Epithelial cell of proximal tubule (primary cell): Measurements from ENCODE around the gene ZCCHC8. TPM values are rescaled to one million over a fixed set of nuclear protein-coding genes. Genes with fewer than 3 reads are reported as not detected.
A peak's percentile ranks its signal among the peaks of the same experiment; 100 is the strongest.
"Not testable (repeated sequence)": the region's sequence is repeated elsewhere in the genome, so short reads cannot be mapped to it uniquely, and the experiment has no call there.

ENCODE experiments used
- DNase-seq: peaks from one replicate; pipeline ENCODE4 v3.0.0-alpha.2; 2011; ENCODE audit warnings: low read depth
- H3K4me3 ChIP-seq: 2 replicates; pipeline ENCODE4 v1.5.1; 2011; ENCODE audit warnings: low read depth, mild to moderate bottlenecking, low read length
- total RNA-seq: library from RNA; depleted of rRNA; stranded (reverse); fragments of >200 nt; gene quantifications from 2 replicates; pipeline ENCODE4 v1.2.3, GENCODE V29; 2015
- TF ChIP-seq, protein P1 (sequence below): conservative IDR thresholded peaks from 2 replicates; pipeline ENCODE4 v1.5.1; 2012; ENCODE audit warnings: low read depth, mild to moderate bottlenecking, low read length

Gene ZCCHC8
- total RNA-seq, 1 donor from 2014 or later = 25.0 TPM

- H3K4me3 ChIP-seq = no peak overlapping the region
- TF ChIP-seq, protein P1, sequence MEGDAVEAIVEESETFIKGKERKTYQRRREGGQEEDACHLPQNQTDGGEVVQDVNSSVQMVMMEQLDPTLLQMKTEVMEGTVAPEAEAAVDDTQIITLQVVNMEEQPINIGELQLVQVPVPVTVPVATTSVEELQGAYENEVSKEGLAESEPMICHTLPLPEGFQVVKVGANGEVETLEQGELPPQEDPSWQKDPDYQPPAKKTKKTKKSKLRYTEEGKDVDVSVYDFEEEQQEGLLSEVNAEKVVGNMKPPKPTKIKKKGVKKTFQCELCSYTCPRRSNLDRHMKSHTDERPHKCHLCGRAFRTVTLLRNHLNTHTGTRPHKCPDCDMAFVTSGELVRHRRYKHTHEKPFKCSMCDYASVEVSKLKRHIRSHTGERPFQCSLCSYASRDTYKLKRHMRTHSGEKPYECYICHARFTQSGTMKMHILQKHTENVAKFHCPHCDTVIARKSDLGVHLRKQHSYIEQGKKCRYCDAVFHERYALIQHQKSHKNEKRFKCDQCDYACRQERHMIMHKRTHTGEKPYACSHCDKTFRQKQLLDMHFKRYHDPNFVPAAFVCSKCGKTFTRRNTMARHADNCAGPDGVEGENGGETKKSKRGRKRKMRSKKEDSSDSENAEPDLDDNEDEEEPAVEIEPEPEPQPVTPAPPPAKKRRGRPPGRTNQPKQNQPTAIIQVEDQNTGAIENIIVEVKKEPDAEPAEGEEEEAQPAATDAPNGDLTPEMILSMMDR = no peak
- DNase-seq = no peak
Measured at GRCh38 chr12:122435186-122435585, 65.5 kb downstream of the ZCCHC8 start.

- not testable (repeated sequence) for H3K4me3 ChIP-seq, DNase-seq
Measured at GRCh38 chr12:122429043-122429442, 71.7 kb downstream of the ZCCHC8 start.

- DNase-seq = no peak
Measured at GRCh38 chr12:122427403-122427802, 73.3 kb downstream of the ZCCHC8 start.

DNA sequence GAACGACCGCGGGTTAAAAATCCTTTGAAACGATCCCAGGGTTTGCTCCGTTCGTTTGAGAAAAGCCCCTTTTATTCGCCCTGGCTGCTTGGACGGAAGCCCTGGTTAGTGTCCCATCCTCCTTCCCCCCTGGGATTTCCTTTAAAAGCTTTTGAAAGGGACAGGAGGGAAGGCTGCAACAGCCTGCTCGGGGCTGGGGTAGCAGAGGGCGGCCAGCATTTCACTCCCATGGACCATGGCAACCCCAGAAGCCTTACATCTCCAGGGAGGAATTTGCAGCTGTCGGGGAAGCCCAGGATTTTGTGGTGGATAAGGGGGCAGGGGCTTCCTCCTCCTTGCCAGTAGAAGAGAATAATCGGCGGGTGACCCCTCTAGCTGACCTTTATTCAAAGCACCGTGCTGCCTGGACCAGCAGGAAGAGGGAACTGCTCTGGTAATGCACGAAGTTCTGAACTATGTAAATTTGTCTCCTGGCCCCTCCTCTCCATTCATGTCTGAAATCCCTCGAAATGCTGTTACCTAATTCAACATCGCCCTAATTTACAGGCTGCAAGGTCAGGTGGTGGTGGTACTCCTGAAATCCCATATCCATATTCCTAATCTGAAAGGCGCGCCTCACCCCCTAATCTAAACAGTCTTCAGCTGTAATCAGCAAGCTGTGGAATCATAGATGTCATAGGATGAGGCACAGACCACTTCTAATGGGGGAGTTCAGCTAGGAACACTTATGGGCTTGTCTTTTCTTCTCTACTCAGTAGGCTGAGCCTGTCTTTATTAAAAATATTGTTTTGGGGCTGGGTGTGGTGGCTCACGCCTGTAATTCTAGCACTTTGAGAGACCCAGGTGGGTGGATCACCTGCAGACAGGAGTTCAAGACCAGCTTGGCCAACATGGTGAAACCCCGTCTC is 77.2 kb downstream of the ZCCHC8 start:
- no peak for DNase-seq
- H3K4me3 ChIP-seq = peak overlapping the region; percentile 74
- TF ChIP-seq, protein P1 = no peak

More at GRCh38 chr12:122427403-122427802, 73.3 kb downstream of the ZCCHC8 start:
- H3K4me3 ChIP-seq = no peak overlapping the region
- TF ChIP-seq, protein P1 = no peak

GRCh38 chr12:122422730-122423257 is 77.9 kb downstream of the ZCCHC8 start:
- peak overlapping the region; percentile 74 for H3K4me3 ChIP-seq
- DNase-seq = no peak
- TF ChIP-seq, protein P1 = no peak

DNA sequence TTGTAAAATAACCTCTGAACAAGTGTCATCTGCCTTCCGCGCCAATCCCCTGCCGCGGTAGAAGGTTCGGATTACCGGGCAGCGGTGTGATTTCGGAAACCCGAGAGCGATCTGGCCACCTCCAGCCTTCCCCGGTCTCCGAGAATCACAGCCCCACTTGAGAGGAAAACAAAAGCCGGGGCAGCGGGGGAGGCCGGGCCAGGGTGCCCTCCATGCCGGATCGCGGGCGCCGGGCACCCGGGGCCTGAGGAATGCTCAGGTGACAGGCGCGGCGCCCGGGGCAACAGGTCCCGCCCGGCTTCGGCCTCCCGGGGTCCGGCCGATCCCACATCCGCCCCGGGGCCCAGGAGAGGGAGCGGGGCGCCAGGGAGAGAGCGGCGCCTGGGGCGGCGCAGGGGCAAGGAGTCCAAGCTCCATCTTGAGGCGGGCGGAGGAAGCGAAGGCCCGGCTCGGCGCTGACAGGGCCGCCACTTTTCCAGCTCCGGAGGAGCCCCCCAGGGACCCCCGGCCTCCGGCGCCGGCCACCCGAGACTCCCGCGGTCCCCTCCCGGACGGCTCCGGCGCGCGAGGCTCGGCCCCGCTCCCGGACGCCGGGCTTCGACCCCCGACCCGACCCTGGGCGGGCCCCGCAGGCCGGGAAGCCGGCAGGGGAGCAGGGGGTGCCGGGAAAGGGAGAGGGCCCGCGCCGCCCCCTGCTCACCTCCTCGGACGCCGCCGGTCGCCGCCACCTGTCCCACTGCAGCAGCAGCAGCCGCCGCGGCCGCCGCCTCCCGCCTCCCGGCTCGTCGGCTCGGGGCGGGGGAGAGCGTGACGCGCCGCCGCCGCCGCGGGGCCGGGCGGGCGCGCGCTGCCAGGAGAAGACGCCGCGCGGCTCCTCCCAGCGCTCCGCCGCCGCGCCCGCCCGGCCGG is 78.7 kb downstream of the ZCCHC8 start, which contains the start of gene CLIP1:
Gene CLIP1 (minus strand): TSS at position 849 of the 909 bp plus-strand sequence. CDS start 42,217 bp downstream, outside the sequence.
- DNase-seq = no peak
- H3K4me3 ChIP-seq = peak within 1 kb of the TSS; percentile 82
- TF ChIP-seq, protein P1 = peak; percentile 41

Other genes starting within 250 kb of the ZCCHC8 start
- 15.1 and 23.4 TPM in 2 replicates for gene VPS33A, start 234.4 kb downstream of the ZCCHC8 start, total RNA-seq
- gene CLIP1, start 78.3 kb downstream of the ZCCHC8 start, total RNA-seq = 38.3 and 49.6 TPM in 2 replicates
- 44.9 and 72.4 TPM in 2 replicates for gene RSRC2, start 26.0 kb upstream of the ZCCHC8 start, total RNA-seq
- 45.2 and 61.2 TPM in 2 replicates for gene KNTC1, start 26.3 kb upstream of the ZCCHC8 start, total RNA-seq
- gene HCAR2, start 202.4 kb upstream of the ZCCHC8 start, total RNA-seq = not detected in 2 replicates
- not detected in 2 replicates for gene HCAR3, start 215.9 kb upstream of the ZCCHC8 start, total RNA-seq
- gene HCAR1, start 229.9 kb upstream of the ZCCHC8 start, total RNA-seq = 0.46 and 2.1 TPM in 2 replicates